ENCODE results near the gene PLEKHA3.
"Not testable (repeated sequence)": the region's sequence is repeated elsewhere in the genome, so short reads cannot be mapped to it uniquely, and the experiment has no call there.

PLEKHA3 gene

DNA sequence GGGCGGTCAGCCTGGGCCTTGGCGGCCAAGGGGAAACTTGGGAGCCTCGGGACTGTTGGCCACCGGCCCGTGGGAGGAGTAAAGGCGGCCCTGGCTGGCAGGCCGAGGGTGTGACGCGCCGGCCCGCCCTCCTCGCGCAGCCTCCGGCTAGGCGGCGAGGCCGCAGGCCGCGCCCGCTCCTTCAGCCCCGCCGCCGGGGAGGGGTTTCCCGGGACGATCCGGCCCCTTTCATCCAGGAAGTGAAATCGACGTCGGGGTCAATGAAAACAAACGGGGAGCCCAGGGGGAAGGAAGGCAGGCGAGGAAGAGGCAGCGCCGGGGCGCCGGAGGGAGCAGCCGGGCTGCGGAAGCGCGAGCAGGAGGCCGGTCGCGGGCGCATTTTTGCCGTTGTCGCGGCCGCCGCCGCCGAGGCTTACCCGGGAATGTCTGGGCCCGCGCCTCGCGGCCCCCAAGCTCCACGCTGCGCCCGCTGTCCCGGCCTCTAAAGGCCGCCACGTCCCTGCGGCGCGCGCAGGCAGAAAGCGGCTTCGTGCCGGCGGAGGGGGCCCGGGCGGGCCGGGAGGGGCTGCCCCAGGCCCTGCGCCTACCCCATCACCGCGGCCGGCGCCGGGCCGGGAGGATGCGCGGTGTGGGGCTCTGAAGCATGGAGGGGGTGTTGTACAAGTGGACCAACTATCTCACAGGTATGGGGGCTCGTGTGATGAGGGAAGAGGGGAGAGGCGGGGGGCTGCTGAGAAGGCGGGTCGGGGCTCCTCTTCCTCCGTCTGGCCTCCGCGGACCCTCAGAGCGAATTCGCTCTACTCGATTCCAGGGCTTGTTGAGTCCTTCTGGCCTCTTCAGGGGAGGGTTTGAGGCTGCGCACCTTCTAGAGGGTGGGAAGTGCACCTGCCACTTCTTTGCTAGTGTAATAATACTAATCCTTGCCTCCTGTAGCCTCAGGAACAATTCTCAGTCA, at the start of gene PLEKHA3:
Gene PLEKHA3, plus strand, starts transcription at position 231 of the 955 bp plus-strand sequence. Its CDS starts 413 bp downstream, at position 644.
- DNase-seq (ENCODE audit: extremely low read depth in 1 of 2, low read depth in 1 of 2), result peak; percentile 32 to 59

DNA sequence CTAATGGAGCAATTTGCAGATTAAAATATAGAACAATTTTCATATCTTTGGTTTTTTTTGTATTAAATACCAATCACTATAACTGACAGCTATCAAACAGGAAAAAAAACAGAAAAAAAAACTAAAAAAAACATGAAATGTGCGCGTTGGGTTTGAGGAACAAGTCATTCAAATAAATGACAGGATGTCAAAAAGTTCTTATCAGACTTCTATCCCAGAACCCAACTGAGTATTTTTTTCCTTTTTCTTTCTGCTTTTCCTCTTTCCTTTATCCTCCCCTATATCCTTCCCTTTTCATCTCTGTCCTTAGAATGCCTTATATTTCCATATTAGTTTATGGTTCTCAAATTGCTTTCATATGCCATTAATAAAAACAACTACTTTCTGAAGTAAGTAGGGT, 43.6 kb upstream of the PLEKHA3 start:
- DNase-seq (ENCODE audit: extremely low read depth in 1 of 2, low read depth in 1 of 2), result no peak

DNA sequence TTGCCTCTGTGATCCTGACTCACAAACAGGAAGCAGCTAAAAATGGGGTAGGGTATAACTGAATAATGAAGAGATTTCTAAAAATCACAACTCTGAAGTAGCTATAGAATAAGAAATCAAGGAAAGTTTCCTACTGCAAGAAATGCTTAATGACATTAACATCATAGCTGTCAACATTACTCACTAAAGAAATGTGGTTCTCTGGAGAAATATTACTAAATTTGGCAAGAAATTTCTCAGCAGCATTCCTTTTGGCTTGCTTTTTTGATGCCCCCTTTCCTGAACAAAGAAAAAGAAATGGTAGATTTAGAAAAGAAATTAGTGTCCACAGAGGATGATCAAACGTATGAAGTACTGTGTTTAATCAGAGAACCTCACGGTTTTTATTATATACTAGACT, 38.8 kb upstream of the PLEKHA3 start:
- no peak for DNase-seq (ENCODE audit: extremely low read depth in 1 of 2, low read depth in 1 of 2)

DNA sequence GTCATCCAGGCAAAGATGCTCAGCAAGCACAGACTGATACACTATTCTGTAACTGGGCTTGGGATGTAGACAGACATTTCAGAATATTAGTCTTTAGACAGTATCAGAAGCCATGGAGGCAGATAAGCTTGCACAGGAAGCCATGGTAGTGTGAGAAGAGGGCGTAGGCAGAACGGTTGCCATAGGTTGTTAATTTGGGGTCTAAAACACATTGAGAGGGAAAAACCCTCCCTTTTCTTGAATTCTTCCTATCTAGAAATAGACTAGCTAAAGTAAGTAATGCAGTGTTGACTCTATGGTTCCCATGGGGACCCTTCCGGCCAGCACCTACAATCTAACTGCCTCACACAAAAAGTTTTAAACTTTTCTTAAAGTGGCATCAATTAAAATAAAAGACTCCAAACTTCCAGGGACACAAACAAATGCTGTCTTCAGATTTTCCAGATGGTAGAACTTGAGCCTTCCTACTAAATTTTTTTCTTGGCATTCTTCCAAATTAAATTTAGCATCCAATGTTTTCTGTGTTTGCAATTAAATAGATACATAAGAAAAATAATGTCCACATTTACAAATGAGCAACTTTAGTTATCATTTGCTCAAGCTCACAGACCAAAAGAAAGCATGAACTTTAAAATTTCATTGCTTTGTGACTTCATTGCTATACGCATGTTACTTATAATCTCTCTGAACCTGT, 31.1 kb upstream of the PLEKHA3 start:
- DNase-seq (ENCODE audit: extremely low read depth in 1 of 2, low read depth in 1 of 2), result no peak

DNA sequence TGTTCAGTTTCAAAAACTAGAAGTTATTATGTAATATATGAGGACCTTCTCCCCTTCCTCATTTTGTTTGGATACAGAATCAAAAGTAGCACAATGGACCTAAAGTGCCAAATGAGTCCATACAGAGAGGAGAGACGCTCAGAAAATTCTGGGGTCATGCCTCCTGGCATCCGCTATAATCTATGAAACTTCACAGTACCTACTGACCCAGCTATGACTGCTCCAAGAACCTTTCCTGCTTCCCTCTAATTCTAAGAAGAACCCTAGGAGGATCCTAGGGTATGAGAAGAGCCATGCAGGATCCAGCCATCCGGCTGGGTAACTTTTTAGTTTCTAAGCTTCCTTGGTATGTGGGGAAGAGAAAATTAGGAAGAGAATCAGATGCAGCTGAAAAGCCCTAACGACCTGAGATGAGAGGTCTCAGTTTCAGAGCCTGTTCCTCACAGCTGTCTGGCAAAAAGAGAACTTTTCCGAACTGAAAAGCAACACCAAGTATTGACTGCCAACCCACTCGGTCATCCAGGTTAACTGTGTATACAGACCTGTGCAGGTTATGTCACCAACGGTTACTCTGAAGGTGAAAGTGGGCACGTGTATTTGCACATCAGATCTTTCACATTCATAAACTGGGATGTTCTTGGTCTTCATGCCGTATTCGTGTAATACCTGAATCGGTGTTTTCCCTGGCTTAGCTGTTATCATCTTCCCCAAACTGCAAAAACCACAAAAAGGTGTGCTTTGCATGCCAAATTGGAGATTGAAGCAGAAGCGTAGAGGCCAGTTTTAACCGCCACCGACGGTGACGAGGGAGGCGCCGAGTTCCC, 30.3 kb upstream of the PLEKHA3 start:
- no peak for DNase-seq (ENCODE audit: extremely low read depth in 1 of 2, low read depth in 1 of 2)

DNA sequence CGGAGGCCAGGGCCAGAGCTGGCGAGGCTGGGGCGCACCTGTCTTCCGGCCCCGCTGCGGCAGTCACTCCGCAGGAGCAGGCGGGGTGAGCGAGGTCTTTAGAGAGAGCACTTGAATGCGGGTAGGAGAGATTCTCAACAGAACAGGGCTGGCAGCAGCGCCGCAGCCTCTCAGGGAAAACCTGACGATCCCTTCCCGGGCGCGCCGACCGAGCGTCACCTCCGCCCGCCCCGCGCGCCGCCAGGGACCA, 29.8 kb upstream of the PLEKHA3 start:
- DNase-seq (ENCODE audit: extremely low read depth in 1 of 2, low read depth in 1 of 2), result peak in 1 of 2 donors; percentile 45

DNA sequence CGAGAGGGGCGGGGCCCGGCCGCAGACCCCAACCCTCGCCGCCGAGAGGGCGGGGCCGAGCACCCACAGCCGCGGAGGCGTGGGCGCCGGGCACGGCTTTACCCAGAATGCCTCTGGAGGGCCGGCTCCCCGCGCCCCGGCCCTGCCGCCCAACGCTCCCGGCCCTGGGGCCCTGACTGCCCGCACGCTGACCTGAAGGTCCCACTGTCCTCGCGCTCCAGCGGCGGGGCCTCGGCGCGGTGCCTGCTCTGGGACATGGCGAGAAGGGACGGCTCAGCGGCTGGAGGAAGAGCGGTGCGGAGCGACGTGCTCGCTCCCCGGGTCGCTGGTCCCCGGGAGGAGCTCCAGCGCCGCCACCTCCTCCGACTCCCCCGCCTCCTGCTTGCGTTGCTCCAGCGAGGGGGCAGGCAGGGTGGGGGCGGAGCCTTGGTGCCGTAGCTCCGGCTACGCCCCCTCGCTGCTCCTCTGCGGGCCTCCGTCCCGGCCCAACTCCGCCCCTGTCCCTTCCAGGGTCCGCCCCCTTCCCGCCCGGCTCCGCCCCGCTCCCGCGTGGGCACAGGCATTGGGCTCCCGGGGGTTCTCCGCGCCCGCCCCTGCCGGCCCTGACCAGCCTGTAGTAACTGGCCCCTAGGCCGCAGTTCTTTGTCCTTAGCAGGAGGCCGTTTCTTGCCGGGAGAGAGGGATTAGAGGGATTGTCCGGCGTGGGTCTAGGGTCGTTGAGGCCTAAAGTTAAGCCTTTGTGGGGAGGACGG, 29.3 kb upstream of the PLEKHA3 start, which contains the start of the genes PJVK and PRKRA:
Gene PJVK, plus strand, starts transcription at position 605 of the 752 bp plus-strand sequence. CDS start 2,032 bp downstream, outside the sequence.
Gene PRKRA, minus strand, starts transcription at position 402 of the 752 bp plus-strand sequence. Its CDS starts 145 bp downstream, at position 257.
- peak; percentile 86 to 94 for DNase-seq (ENCODE audit: extremely low read depth in 1 of 2, low read depth in 1 of 2)

DNA sequence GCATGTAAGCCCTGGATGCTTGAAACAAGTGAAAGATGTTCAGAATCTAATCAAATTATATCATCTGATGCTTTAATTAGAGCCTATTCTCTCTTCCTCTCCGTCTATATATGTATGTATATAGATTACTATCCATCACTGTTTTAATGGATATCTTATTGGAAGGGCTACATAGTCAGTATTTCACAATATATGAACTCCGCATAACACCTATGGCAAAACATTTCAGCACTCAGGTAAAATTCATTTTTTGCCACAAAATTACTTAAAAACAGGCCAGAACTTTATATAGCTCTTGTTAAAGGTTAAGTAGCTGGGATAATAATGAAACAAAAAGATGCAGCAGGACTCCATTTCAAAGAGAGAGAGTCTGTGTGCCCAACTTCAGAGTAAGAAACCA, 27.9 kb upstream of the PLEKHA3 start:
- no peak for DNase-seq (ENCODE audit: extremely low read depth in 1 of 2, low read depth in 1 of 2)

DNA sequence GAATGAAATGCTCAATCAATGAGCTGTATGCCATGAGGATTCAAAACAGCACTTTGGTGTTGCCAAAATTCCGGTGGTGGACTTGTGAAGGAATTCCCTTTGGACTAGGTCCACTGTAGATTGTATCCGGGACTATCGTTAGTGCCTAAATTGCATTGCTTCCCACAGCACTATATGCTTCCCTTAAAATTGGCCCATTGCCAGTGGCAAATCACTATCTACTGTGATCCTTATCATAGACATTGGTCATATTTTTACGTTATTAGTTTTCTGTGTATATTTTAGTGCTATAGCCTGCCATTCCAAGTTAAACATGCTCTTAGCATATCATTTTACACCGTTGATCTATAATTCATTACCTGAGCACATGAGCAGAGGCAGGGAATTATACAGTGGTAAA, 27.4 kb upstream of the PLEKHA3 start:
- DNase-seq (ENCODE audit: extremely low read depth in 1 of 2, low read depth in 1 of 2), result no peak

DNA sequence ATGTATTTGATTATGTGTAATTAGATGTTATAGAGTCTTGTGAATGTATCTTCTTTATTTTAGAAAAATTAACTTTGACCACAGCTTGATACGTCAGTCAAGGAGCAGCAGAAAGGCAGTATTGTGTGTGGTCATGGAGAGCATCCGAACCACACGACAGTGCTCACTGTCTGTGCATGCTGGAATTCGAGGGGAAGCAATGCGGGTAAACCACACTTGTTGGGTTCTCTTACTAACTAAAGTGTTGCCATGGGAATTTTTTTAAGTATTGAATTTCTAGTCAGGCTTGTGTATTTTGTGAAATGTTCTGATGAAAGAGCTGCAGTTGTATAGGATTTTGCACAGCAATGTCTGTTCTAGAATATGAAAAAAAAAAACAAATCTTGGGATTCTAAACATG, 24.3 kb upstream of the PLEKHA3 start:
- no peak for DNase-seq (ENCODE audit: extremely low read depth in 1 of 2, low read depth in 1 of 2)

DNA sequence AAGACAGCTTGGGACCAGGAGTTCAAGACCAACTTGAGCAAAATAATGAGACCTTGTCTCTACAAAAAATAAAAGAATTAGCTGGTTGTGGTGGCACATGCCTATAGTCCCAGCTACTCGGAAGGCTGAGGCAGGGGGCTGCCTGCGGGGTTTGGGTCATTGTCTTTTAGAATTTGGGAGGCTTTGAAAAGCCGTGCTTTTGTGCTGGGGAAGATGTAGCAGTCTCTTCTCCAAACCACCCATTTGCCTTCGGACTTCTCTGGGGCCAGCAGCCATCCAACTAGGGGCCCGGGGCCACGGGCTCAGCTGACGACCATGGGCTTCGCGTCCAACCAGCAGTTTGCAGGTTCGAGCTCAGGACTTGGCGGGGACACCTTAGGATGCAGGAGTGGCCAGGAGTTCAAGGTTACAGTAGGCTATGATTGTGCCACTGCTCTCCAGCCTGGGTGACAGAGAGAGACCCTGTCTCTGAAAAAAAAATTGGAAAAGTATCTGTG, 22.8 kb upstream of the PLEKHA3 start:
- no peak for DNase-seq (ENCODE audit: extremely low read depth in 1 of 2, low read depth in 1 of 2)

DNA sequence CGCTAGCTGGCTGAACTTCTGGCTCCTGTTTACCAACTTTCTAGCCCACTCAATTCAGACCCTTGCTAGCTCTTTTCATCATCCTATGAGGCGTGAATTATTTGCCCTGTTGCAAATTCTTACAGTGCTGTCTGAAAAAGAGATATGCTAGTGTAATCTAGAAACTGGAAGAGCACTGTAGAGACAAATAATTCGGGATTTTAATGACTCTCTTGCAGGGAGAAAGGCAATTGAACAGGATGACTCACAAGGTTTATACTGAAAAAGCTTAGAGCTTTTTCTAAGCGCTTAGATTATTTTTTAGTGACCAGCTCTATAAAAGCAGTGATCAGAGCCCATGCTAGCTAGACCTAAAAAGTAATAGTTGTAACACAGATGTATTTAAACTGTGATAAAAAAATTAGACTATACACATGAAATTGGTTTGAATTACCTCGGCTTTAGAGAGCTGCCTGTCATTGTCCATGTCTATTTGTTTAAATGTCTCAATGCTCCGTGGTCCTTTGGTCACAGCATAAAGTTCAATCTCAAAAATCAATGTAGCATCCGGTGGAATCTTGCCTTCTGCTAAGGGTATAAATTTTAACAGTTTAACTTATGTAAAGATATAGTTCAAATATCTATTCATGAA, 10.9 kb upstream of the PLEKHA3 start:
- no peak for DNase-seq (ENCODE audit: extremely low read depth in 1 of 2, low read depth in 1 of 2)

DNA sequence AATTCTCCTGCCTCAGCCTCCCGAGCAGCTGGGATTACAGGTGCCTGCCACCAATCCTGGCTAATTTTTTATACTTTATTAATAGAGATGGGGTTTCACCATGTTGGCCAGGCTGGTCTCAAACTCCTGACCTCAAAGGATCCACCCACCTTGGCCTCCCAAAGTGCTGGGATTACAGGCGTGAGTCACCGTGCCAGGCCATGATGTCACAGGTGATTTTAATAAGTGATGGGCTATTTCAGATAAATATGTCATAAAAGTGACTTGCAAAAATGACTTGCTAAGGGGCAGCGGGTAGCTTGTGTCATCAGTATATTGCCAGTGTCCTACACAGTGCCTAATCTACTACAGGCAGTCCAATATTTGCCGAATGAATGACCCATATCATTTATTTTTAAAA, 8.9 kb upstream of the PLEKHA3 start:
- DNase-seq (ENCODE audit: extremely low read depth in 1 of 2, low read depth in 1 of 2), result not testable (repeated sequence)

DNA sequence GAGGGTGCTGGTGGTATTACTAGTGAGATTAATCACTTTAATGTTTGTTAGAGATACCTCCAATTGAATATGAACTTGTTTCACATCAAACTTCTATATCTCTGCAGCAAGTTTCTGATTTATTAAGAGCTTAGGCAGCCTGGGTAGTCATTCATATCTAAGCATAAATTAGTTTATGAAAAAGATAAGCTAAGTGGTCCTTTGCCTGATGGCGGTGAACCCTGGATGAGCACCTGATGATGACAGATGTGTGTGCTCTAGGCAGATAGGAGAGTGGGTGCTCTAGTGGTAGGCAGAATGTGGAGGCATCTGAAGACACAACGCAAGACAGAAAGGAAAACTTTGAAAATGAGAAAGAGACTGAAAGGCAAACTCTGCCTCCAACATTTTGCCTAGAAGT, 6.9 kb upstream of the PLEKHA3 start:
- DNase-seq (ENCODE audit: extremely low read depth in 1 of 2, low read depth in 1 of 2), result no peak

DNA sequence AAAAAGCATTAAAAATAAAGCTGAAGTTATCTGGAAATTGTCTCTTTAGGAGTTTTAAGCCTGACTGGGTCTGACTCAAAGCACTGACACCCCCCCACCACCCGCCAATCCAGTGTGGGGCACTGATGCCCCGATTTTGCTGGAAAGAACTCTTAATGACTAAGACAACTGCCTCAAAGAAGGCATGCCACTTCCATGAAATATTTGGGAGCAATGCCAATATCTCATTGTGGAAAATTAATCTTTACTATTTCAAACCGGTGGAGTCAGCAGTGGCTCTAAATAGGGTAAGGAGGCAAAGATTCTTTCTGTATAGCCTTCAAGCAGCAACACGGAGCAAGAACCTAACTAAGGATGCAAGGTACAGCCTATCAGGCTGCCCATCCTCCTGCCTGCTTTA, 6.3 kb upstream of the PLEKHA3 start:
- no peak for DNase-seq (ENCODE audit: extremely low read depth in 1 of 2, low read depth in 1 of 2)

DNA sequence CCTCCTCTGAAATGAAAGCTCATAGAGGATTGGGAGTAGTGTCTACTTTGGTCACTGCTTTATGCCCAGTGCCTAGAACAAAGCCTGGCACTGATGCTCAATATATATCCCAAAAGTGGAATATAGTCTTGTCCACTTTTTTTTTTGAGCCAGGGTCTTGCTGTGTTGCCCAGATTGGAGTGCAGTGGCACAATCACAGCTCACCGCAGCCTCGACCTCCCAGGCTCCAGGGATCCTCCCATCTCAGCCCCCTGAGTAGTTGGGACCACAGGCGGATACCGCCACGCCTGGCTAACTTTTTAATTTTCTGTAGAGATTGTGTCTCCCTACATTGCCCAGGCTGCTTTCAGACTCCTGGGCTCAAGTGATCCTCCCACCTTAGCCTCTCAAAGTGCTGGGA, 5.7 kb upstream of the PLEKHA3 start:
- no peak for DNase-seq (ENCODE audit: extremely low read depth in 1 of 2, low read depth in 1 of 2)

DNA sequence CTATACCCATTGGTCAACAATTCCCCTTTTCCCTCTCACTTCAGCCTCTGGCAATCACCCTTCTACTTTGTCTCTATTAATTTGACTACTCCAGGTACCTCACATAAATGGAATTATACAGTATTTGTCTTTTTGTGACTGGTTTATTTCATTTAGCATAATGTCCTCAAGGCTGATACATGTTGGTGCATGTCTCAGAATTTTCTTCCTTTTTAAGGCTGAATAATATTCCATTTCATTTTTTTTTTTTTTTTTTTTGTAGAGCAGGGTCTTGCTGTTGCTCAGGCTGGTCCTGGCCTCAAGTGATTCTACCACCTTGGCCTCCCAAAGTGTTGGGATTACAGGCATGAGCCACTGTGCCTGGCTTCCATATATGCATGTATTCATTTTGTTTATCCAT, 3.8 kb upstream of the PLEKHA3 start:
- DNase-seq (ENCODE audit: extremely low read depth in 1 of 2, low read depth in 1 of 2), result no peak

DNA sequence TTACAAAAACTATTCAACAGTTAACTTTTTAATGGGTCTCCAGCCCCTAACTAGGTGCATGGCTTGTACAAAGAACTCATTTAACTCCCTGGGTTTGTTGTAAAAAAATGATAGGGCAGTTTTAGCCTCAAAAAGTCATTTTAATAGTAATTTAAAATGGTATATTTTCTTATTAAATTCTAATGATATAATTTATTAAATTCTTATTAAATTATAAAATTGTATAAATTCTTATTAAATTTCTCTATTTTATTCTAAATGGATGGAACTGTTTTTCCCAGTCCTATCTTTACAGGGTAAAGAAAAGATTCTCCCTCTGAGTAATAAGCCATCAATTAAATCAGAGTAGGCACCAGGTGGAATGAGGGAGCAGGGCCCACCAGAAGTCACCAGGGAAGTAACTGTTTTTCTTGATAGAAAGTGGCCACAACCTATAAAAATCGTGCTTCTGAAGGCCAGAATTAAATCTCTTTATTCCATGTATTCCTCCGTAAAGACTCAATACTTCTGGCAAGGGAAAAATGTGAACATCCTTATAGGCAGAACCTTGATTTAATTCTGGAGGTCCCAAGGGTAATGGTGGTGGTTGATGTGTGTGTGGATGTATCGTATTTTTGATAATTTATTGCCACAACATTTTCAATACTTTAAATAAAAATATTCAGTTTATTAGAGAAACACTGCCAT, 2.7 kb upstream of the PLEKHA3 start:
- no peak for DNase-seq (ENCODE audit: extremely low read depth in 1 of 2, low read depth in 1 of 2)

DNA sequence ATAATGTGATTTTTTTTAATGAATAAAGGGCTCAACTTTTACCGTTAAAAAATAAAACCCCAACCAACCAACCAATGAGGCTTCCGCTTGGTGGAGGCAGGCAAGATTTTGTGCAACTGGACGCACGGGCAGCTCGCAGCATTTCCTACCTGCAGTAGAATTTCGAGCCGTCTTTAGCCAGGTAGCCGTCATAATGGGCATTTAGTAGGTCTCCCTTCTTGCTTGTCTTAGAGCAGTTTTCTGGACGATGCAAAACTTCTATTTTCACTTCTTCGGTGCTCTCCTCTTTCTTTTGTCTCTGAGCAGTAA, 2.2 kb upstream of the PLEKHA3 start:
- no peak for DNase-seq (ENCODE audit: extremely low read depth in 1 of 2, low read depth in 1 of 2)

All from activated CD8-positive, alpha-beta memory T cell treated with anti-CD3 and anti-CD28 coated beads for 1 hour (primary cell).